Trophoblast cell (in vitro differentiated cells and primary cell): Measurements from ENCODE around the gene CFAP52.
"Not testable (repeated sequence)": the region's sequence is repeated elsewhere in the genome, so short reads cannot be mapped to it uniquely, and the experiment has no call there.

Source experiments
- DNase-seq, 2 donors: peaks; one replicate each; pipeline ENCODE4 v3.0.0-alpha.2; 2016
- H2AFZ ChIP-seq: 2 replicates; pipeline ENCODE4 v1.6.1; 2013; ENCODE audit warnings: low read length, moderate library complexity, mild to moderate bottlenecking; ENCODE audit not compliant: insufficient read depth, poor library complexity
- H2AK5ac ChIP-seq: 2 replicates; pipeline ENCODE4 v1.6.1; 2013; ENCODE audit warnings: mild to moderate bottlenecking, low read length
- H2BK120ac ChIP-seq: 2 replicates; pipeline ENCODE4 v1.6.1; 2013; ENCODE audit warnings: low read length, mild to moderate bottlenecking, moderate library complexity; ENCODE audit not compliant: insufficient read depth, poor library complexity
- H2BK12ac ChIP-seq: 2 replicates; pipeline ENCODE4 v1.6.1; 2013; ENCODE audit warnings: mild to moderate bottlenecking, low read length, moderate library complexity
- H2BK5ac ChIP-seq: 2 replicates; pipeline ENCODE4 v1.6.1; 2013; ENCODE audit warnings: low read length, low read depth, moderate library complexity, mild to moderate bottlenecking; ENCODE audit not compliant: poor library complexity
- H3K14ac ChIP-seq: 2 replicates; pipeline ENCODE4 v1.6.1; 2013; ENCODE audit warnings: mild to moderate bottlenecking, low read length
- H3K18ac ChIP-seq: 2 replicates; pipeline ENCODE4 v1.6.1; 2013; ENCODE audit warnings: mild to moderate bottlenecking, low read length
- H3K23ac ChIP-seq: 2 replicates; pipeline ENCODE4 v1.6.1; 2013; ENCODE audit warnings: low read length
- H3K27ac ChIP-seq: 2 replicates; pipeline ENCODE4 v1.5.1; 2013; ENCODE audit warnings: low read depth, mild to moderate bottlenecking, inconsistent platforms, low read length, moderate library complexity
- H3K27me3 ChIP-seq: 2 replicates; pipeline ENCODE4 v1.6.1; 2013; ENCODE audit warnings: inconsistent platforms, mild to moderate bottlenecking, low read length, moderate library complexity; ENCODE audit not compliant: insufficient read depth
- H3K36me3 ChIP-seq, 2 experiments: 1 replicate in 1 of 2; 2 replicates in 1 of 2; pipeline ENCODE4 v1.6.1; 2013; ENCODE audit warnings: low read length in 2 of 2, mild to moderate bottlenecking in 2 of 2, moderate library complexity in 1 of 2; ENCODE audit not compliant: insufficient read depth in 2 of 2, control insufficient read depth in 1 of 2
- H3K4ac ChIP-seq: 2 replicates; pipeline ENCODE4 v1.6.1; 2013; ENCODE audit warnings: low read depth, mild to moderate bottlenecking, low read length, moderate library complexity
- H3K4me1 ChIP-seq, 2 experiments: 1 replicate in 1 of 2; 2 replicates in 1 of 2; pipeline ENCODE4 v1.6.1; 2013; ENCODE audit warnings: low read length in 2 of 2, mild to moderate bottlenecking in 2 of 2, moderate library complexity in 1 of 2; ENCODE audit not compliant: insufficient read depth in 2 of 2, control insufficient read depth in 1 of 2
- H3K4me2 ChIP-seq: 2 replicates; pipeline ENCODE4 v1.6.1; 2013; ENCODE audit warnings: inconsistent platforms, mild to moderate bottlenecking, low read length, moderate library complexity
- H3K4me3 ChIP-seq: 2 replicates; pipeline ENCODE4 v1.5.1; 2013; ENCODE audit warnings: mild to moderate bottlenecking, low read depth, low read length, inconsistent platforms
- H3K79me1 ChIP-seq: one replicate; pipeline ENCODE4 v1.6.1; 2013; ENCODE audit warnings: low read length
- H3K79me2 ChIP-seq: 2 replicates; pipeline ENCODE4 v1.6.1; 2013; ENCODE audit warnings: low read length, mild to moderate bottlenecking; ENCODE audit not compliant: control insufficient read depth, insufficient read depth, poor library complexity
- H3K9ac ChIP-seq: 2 replicates; pipeline ENCODE4 v1.6.1; 2013; ENCODE audit warnings: mild to moderate bottlenecking, low read length
- H3K9me3 ChIP-seq: 2 replicates; pipeline ENCODE4 v1.6.1; 2013; ENCODE audit warnings: low read depth, mild to moderate bottlenecking, control low read depth, inconsistent platforms, low read length; ENCODE audit not compliant: insufficient read depth
- H4K12ac ChIP-seq: 2 replicates; pipeline ENCODE4 v1.6.1; 2013; ENCODE audit warnings: low read depth, mild to moderate bottlenecking, low read length, moderate library complexity
- H4K8ac ChIP-seq: 2 replicates; pipeline ENCODE4 v1.6.1; 2013; ENCODE audit warnings: low read depth, mild to moderate bottlenecking, low read length, moderate library complexity
- H4K91ac ChIP-seq: one replicate; pipeline ENCODE4 v1.6.1; 2013; ENCODE audit warnings: low read depth, mild to moderate bottlenecking, low read length, moderate library complexity
- WGBS: extraction: QIAGEN DNeasy Blood & Tissue Kit; methylation state at CpG from one replicate; pipeline ENCODE4 v1.1.7; 2013; ENCODE audit warnings: missing lambda C conversion rate; ENCODE audit not compliant: insufficient read length, insufficient coverage; ENCODE audit errors: extremely low coverage; 5-methylcytosine and 5-hydroxymethylcytosine counted together

The CFAP52 gene

DNA sequence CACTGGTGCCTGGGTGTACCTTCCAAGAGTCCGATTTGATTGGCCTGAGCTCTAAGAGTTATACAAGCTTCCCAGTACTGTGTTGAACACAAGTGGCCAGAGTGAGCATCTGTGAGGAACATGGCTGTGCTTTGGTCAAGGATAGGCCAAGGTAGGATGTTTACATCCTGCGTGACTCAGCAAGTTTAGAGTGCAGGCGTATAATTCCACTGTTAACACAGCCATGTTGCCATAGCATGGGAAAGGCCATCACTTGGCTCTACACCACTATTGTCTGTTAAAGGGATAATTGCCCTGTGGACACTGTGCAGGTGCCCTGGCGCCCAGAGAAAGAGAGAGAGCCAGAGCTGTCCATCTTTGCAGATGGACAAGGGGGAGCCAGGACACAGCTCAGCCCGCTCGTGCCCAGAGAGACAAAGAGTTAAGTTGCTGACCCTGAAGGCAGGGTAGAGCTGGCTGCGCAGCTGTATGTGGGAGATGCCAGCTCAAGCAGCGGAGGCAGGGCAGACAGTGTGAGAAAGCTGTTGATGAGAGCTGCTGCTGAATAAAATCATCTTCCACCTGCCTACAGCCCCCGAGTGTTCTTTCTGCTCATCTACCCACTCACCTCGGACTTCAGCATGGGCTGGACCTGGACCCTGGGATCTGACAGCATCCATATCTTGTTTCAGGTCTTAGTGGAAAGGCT lies 11.7 kb downstream of the CFAP52 start:
- Histone ChIP-seq H3K4me2 (no peak overlapping the region), H3K9ac (no peak overlapping the region), H3K79me2 (no peaks in the 10 kb centered on the region), H2BK5ac (no peak overlapping the region), H4K12ac (no peak overlapping the region), H3K18ac (no peak overlapping the region), H3K14ac (no peak overlapping the region), H3K36me3 (no peaks in the 10 kb centered on the region), H3K27ac (no peak overlapping the region), H3K4ac (no peak overlapping the region), H2BK12ac (no peak overlapping the region), H4K91ac (no peak overlapping the region), H3K79me1 (no peaks in the 10 kb centered on the region), H3K4me3 (no peak overlapping the region), H4K8ac (no peak overlapping the region), H2BK120ac (no peak overlapping the region), H3K23ac (no peak overlapping the region), H3K27me3 (no peaks in the 10 kb centered on the region), H3K9me3 (peaks cover 7% of the 10 kb centered on the region), H2AFZ (no peak overlapping the region), H2AK5ac (no peak overlapping the region), H3K4me1 (no peaks in the 10 kb centered on the region)
- DNase-seq = no peak
- WGBS = no CpG with 5 or more reads among the region's 10 CpGs

DNA sequence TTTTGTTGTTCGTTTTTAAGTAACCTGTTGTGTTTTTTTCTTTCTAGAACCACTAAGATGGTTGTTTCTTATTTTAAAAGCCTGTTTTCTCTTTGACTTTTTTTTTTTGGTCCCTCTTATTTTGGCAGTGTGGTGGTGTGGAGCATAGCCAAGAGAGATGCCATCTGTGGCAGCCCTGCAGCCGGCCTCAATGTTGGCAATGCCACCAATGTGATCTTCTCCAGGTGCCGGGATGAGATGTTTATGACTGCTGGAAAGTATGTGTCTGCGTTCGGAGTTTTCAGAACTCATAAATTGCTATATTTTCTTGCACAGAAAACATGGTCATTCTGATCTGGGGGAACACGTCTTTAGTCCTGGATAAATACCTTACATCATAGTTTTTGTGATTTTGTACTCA lies 17.6 kb downstream of the CFAP52 start:
- H3K4me2 ChIP-seq = no peak overlapping the region
- H3K23ac ChIP-seq = no peak overlapping the region
- no peak overlapping the region for H3K9ac ChIP-seq
- H3K4ac ChIP-seq = no peak overlapping the region
- no peak overlapping the region for H4K8ac ChIP-seq
- no peak for DNase-seq
- H3K79me2 ChIP-seq = no peaks in the 10 kb centered on the region
- no peak overlapping the region for H2BK120ac ChIP-seq
- H2BK12ac ChIP-seq = no peak overlapping the region
- H3K36me3 ChIP-seq = no peaks in the 10 kb centered on the region
- H2BK5ac ChIP-seq = no peak overlapping the region
- H3K27me3 ChIP-seq = no peaks in the 10 kb centered on the region
- no peak overlapping the region for H2AK5ac ChIP-seq
- no peak overlapping the region for H3K4me3 ChIP-seq
- H4K12ac ChIP-seq = no peak overlapping the region
- no peak overlapping the region for H3K14ac ChIP-seq
- H2AFZ ChIP-seq = no peak overlapping the region
- WGBS = no CpG with 5 or more reads among the region's 6 CpGs
- no peak overlapping the region for H3K18ac ChIP-seq
- no peaks in the 10 kb centered on the region for H3K79me1 ChIP-seq
- no peaks in the 10 kb centered on the region for H3K9me3 ChIP-seq
- H3K27ac ChIP-seq = no peak overlapping the region
- no peak overlapping the region for H4K91ac ChIP-seq
- no peaks in the 10 kb centered on the region for H3K4me1 ChIP-seq

DNA sequence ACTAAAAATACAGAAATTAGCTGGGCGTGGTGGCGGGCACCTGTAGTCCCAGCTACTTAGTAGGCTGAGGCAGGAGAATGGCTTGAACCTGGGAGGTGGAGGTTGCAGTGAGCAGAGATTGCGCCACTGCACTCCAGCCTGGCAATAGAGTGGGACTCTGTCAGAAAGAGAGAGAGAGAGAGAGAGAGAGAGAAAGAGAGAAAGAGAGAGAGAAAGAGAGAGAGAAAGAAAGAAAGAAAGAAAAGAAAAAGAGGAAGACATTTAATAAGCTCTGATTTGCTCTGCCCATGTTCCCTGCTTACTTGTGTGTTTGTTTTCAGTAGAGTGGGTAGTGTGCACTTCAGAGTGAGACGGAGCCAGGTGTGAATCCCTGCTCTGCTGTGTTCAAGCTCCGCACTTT lies 21.2 kb downstream of the CFAP52 start:
- not testable (repeated sequence) for H2BK5ac ChIP-seq, H2BK120ac ChIP-seq

DNA sequence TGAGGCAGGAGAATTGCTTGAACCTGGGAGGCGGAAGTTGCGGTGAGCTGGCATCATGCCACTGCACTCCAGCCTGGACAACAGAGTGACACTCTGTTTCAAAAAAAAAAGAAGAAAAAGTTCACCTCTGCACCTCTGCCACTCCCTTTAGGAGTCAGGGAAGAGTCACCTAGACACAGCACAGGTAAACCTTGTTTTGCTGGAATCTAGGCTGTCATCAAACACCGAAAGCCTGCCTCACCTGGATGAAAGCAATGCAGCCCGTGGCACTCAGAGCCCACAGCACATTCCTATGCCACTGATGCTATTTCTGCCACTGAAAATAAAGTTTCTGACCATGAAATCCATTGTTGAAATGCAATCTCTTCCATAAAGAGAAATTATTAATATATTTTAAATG lies 22.2 kb downstream of the CFAP52 start:
- WGBS = no CpG with 5 or more reads among the region's 4 CpGs
- no peak overlapping the region for H2BK120ac ChIP-seq
- no peaks in the 10 kb centered on the region for H3K27me3 ChIP-seq
- no peak overlapping the region for H3K27ac ChIP-seq
- no peak overlapping the region for H2AK5ac ChIP-seq
- no peak overlapping the region for H3K14ac ChIP-seq
- no peak overlapping the region for H3K4ac ChIP-seq
- H3K4me1 ChIP-seq = no peaks in the 10 kb centered on the region
- H3K9ac ChIP-seq = no peak overlapping the region
- no peaks in the 10 kb centered on the region for H3K79me1 ChIP-seq
- no peak overlapping the region for H4K91ac ChIP-seq
- H3K79me2 ChIP-seq = no peaks in the 10 kb centered on the region
- H2BK5ac ChIP-seq = no peak overlapping the region
- H3K4me3 ChIP-seq = no peak overlapping the region
- no peak overlapping the region for H2BK12ac ChIP-seq
- H3K9me3 ChIP-seq = no peaks in the 10 kb centered on the region
- no peak overlapping the region for H3K18ac ChIP-seq
- H3K4me2 ChIP-seq = no peak overlapping the region
- no peak overlapping the region for H4K8ac ChIP-seq
- no peak overlapping the region for H3K23ac ChIP-seq
- H3K36me3 ChIP-seq = no peaks in the 10 kb centered on the region
- H2AFZ ChIP-seq = no peak overlapping the region
- peak in 1 of 2 donors; percentile 38 for DNase-seq
- H4K12ac ChIP-seq = no peak overlapping the region

More for the DNA sequence above, 21.2 kb downstream of the CFAP52 start:
- H3K18ac ChIP-seq, H4K12ac ChIP-seq, H3K14ac ChIP-seq, H4K91ac ChIP-seq, H3K27ac ChIP-seq, H4K8ac ChIP-seq, H3K36me3 ChIP-seq, H2AFZ ChIP-seq, H3K23ac ChIP-seq, H3K79me1 ChIP-seq, H3K4ac ChIP-seq, H3K4me1 ChIP-seq, H3K9ac ChIP-seq, H2BK12ac ChIP-seq, H3K4me2 ChIP-seq, H3K79me2 ChIP-seq, DNase-seq, H2AK5ac ChIP-seq, H3K27me3 ChIP-seq, H3K9me3 ChIP-seq, H3K4me3 ChIP-seq: not testable (repeated sequence)
- no CpG with 5 or more reads among the region's 5 CpGs for WGBS
